ENCODE data around the gene LNP1. TPM values are rescaled to one million over a fixed set of nuclear protein-coding genes. Genes with fewer than 3 reads are reported as not detected.

LNP1 gene
- polyA plus RNA-seq, 1 donor (not counting 4 experiments of a cell fraction or from before 2014, with no cell fraction given), result 0.64 TPM

GRCh38 chr3:100423611-100424010 is 22.3 kb downstream of the LNP1 start:
- Histone ChIP-seq H3K9me1 (ENCODE audit: control insufficient read depth, extremely low read depth, insufficient read depth, low read length) (no peaks in the 10 kb centered on the region), H3K27me3 (ENCODE audit: control insufficient read depth, extremely low read depth, insufficient read depth, low read length) (no peaks in the 10 kb centered on the region), H3K4me3 (ENCODE audit: control insufficient read depth in 2 of 3, extremely low read depth in 1 of 3, insufficient read depth in 2 of 3, low read depth in 1 of 3, low read length in 3 of 3) (no peak overlapping the region), H3K36me3 (ENCODE audit: control insufficient read depth in 2 of 2, extremely low read depth in 1 of 2, insufficient read depth in 2 of 2, low read length in 2 of 2) (no peaks in the 10 kb centered on the region), H4K20me1 (ENCODE audit: control insufficient read depth, extremely low read depth, insufficient read depth, low read length) (no peaks in the 10 kb centered on the region), H3K79me2 (ENCODE audit: control insufficient read depth, insufficient read depth, low read length) (no peaks in the 10 kb centered on the region), H3K9ac (ENCODE audit: control insufficient read depth, extremely low read depth, insufficient read depth, low read length) (no peak overlapping the region), H3K27ac (ENCODE audit: control insufficient read depth, insufficient read depth, low read length) (no peak overlapping the region), H3K4me1 (ENCODE audit: control insufficient read depth, extremely low read depth, insufficient read depth, low read length) (peaks cover 16% of the 10 kb centered on the region), H3K9me3 (ENCODE audit: control insufficient read depth, low read depth, low read length) (no peaks in the 10 kb centered on the region), H2AFZ (ENCODE audit: control insufficient read depth, low read length) (no peak overlapping the region), H3K4me2 (ENCODE audit: control insufficient read depth, extremely low read depth, insufficient read depth, low read depth, low read length) (no peak overlapping the region)
- TF ChIP-seq CTCF (optimal IDR thresholded peaks at IDR 0.05 in 1 of 3, IDR thresholded peaks at IDR 0.05 in 1 of 3, conservative IDR thresholded peaks at IDR 0.05 in 1 of 3; ENCODE audit: extremely low read depth in 1 of 3, insufficient read depth in 2 of 3, low read length in 3 of 3), result no peak
- dilution Hi-C loops (cut with MboI; ENCODE audit: extremely low pct_ligation_motif_present, low sequenced_read_pairs), result no loop called here
- FAIRE-seq, result no peak
- DNase-seq (ENCODE audit: low read depth, low spot score), result no peak

- FAIRE-seq (no peak), DNase-seq (ENCODE audit: low read depth, low spot score) (no peak)
- Histone ChIP-seq H2AFZ (ENCODE audit: control insufficient read depth, low read length) (no peak overlapping the region), H3K4me2 (ENCODE audit: control insufficient read depth, extremely low read depth, insufficient read depth, low read depth, low read length) (no peak overlapping the region), H3K27me3 (ENCODE audit: control insufficient read depth, extremely low read depth, insufficient read depth, low read length) (no peaks in the 10 kb centered on the region), H3K9ac (ENCODE audit: control insufficient read depth, extremely low read depth, insufficient read depth, low read length) (no peak overlapping the region), H3K4me3 (ENCODE audit: control insufficient read depth in 2 of 3, extremely low read depth in 1 of 3, insufficient read depth in 2 of 3, low read depth in 1 of 3, low read length in 3 of 3) (no peak overlapping the region), H4K20me1 (ENCODE audit: control insufficient read depth, extremely low read depth, insufficient read depth, low read length) (no peaks in the 10 kb centered on the region), H3K27ac (ENCODE audit: control insufficient read depth, insufficient read depth, low read length) (no peak overlapping the region), H3K4me1 (ENCODE audit: control insufficient read depth, extremely low read depth, insufficient read depth, low read length) (peaks cover 16% of the 10 kb centered on the region), H3K9me3 (ENCODE audit: control insufficient read depth, low read depth, low read length) (no peaks in the 10 kb centered on the region), H3K79me2 (ENCODE audit: control insufficient read depth, insufficient read depth, low read length) (no peaks in the 10 kb centered on the region), H3K9me1 (ENCODE audit: control insufficient read depth, extremely low read depth, insufficient read depth, low read length) (no peaks in the 10 kb centered on the region), H3K36me3 (ENCODE audit: control insufficient read depth in 2 of 2, extremely low read depth in 1 of 2, insufficient read depth in 2 of 2, low read length in 2 of 2) (no peaks in the 10 kb centered on the region)
- dilution Hi-C loops (cut with MboI; ENCODE audit: extremely low pct_ligation_motif_present, low sequenced_read_pairs), result no loop called here
- TF ChIP-seq EZH2 (IDR thresholded peaks at IDR 0.05; ENCODE audit: low read length) (no peak), CTCF (optimal IDR thresholded peaks at IDR 0.05 in 1 of 3, IDR thresholded peaks at IDR 0.05 in 1 of 3, conservative IDR thresholded peaks at IDR 0.05 in 1 of 3; ENCODE audit: extremely low read depth in 1 of 3, insufficient read depth in 2 of 3, low read length in 3 of 3) (no peak)
These were observed 22.9 kb downstream of the LNP1 start for GRCh38 chr3:100424261-100424660.

Data from keratinocyte (primary cell).